SU-DHL-6 (cell line): ENCODE measurements around the gene GALNT12.

Experiments used
- H2AFZ ChIP-seq: fragments of 200-600 bp; sonication (generic); 2 replicates; pipeline ENCODE4 v1.6.1; 2014; ENCODE audit warnings: low read depth, mild to moderate bottlenecking, moderate library complexity, mixed read lengths, antibody characterized with exemption, low read length; ENCODE audit not compliant: severe bottlenecking
- H3F3A ChIP-seq: fragments of 200-600 bp; shearing (Covaris generic); 2 replicates; pipeline ENCODE4 v1.6.0; 2016; ENCODE audit warnings: antibody characterized with exemption, mild to moderate bottlenecking; ENCODE audit not compliant: insufficient read depth
- H3K27ac ChIP-seq: fragments of 200-600 bp; sonication (generic); 2 replicates; pipeline ENCODE4 v1.5.1; 2016; ENCODE audit warnings: low read depth, mild to moderate bottlenecking, low read length, moderate library complexity, mixed read lengths
- H3K27me3 ChIP-seq: fragments of 200-600 bp; sonication (generic), shearing (Covaris generic); 2 replicates; pipeline ENCODE4 v1.6.0; 2014; ENCODE audit warnings: mild to moderate bottlenecking, low read length
- H3K36me3 ChIP-seq: fragments of 200-600 bp; sonication (generic); 2 replicates; pipeline ENCODE4 v1.6.1; 2014; ENCODE audit warnings: mild to moderate bottlenecking, low read length, mixed read lengths
- H3K4me2 ChIP-seq: fragments of 300-600, 200-600 bp; shearing (Covaris generic), sonication (generic); 2 replicates; pipeline ENCODE4 v1.6.0; 2014; ENCODE audit warnings: low read length, low read depth, mild to moderate bottlenecking; ENCODE audit not compliant: poor library complexity, severe bottlenecking
- H3K4me3 ChIP-seq: fragments of 200-600 bp; sonication (generic); 2 replicates; pipeline ENCODE4 v1.5.1; 2014; ENCODE audit warnings: antibody characterized with exemption, low read length, mild to moderate bottlenecking, mixed read lengths; ENCODE audit not compliant: insufficient read depth, poor library complexity, severe bottlenecking
- H3K79me2 ChIP-seq: fragments of 200-600 bp; sonication (generic); 2 replicates; pipeline ENCODE4 v1.6.1; 2014; ENCODE audit warnings: mild to moderate bottlenecking, low read length, moderate library complexity; ENCODE audit not compliant: insufficient read depth
- H3K9ac ChIP-seq: fragments of 200-600 bp; sonication (generic); 2 replicates; pipeline ENCODE4 v1.7.0; 2014; ENCODE audit warnings: mild to moderate bottlenecking, low read length
- H3K9me2 ChIP-seq: fragments of 200-600 bp; sonication (generic); replicated peaks from 2 replicates; pipeline ENCODE4 v1.6.1; 2014; ENCODE audit warnings: low read length; ENCODE audit not compliant: insufficient read depth
- H3K9me3 ChIP-seq: fragments of 200-600 bp; sonication (generic); 2 replicates; pipeline ENCODE4 v1.6.1; 2014; ENCODE audit warnings: low read length, mixed read lengths; ENCODE audit not compliant: insufficient read depth
- H4K20me1 ChIP-seq: fragments of 200-600 bp; sonication (generic); 2 replicates; pipeline ENCODE4 v1.6.1; 2014; ENCODE audit warnings: low read depth, mild to moderate bottlenecking, antibody characterized with exemption, low read length, moderate library complexity, mixed read lengths
- CTCF ChIP-seq: fragments of 200-600 bp; sonication (generic); IDR thresholded peaks from one replicate; pipeline ENCODE4 v1.5.1; 2017; ENCODE audit warnings: antibody characterized with exemption, mild to moderate bottlenecking, low read length, moderate library complexity; ENCODE audit not compliant: insufficient read depth, poor library complexity, severe bottlenecking
- EZH2phosphoT487 ChIP-seq: fragments of 200-600 bp; sonication (generic), shearing (Covaris generic); conservative IDR thresholded peaks from 2 replicates; pipeline ENCODE4 v1.6.1; 2018; ENCODE audit warnings: mild to moderate bottlenecking, antibody characterized with exemption, low read length, moderate library complexity, mixed read lengths

The GALNT12 gene

GRCh38 chr9:98859941-98860340 is 52.5 kb downstream of the GALNT12 start:
- no peak overlapping the region for H3K4me2 ChIP-seq
- H3K79me2 ChIP-seq: no peaks in the 10 kb centered on the region
- H4K20me1 ChIP-seq: no peaks in the 10 kb centered on the region
- H3K36me3 ChIP-seq: no peaks in the 10 kb centered on the region
- TF ChIP-seq EZH2phosphoT487: no peak
- TF ChIP-seq CTCF: no peak
- no peak overlapping the region for H3K9ac ChIP-seq
- no peak overlapping the region for H3K4me3 ChIP-seq
- H2AFZ ChIP-seq: no peak overlapping the region
- 0 out of 2 replicates have a peak, but pooled peaks cover 3% of the 10 kb centered on the region for H3K27me3 ChIP-seq
- H3K9me3 ChIP-seq: no peaks in the 10 kb centered on the region
- no peaks in the 10 kb centered on the region for H3K9me2 ChIP-seq
- H3F3A ChIP-seq: no peaks in the 10 kb centered on the region
- H3K27ac ChIP-seq: no peak overlapping the region

GRCh38 chr9:98860871-98861293 is 53.4 kb downstream of the GALNT12 start:
- Histone ChIP-seq H3F3A (no peaks in the 10 kb centered on the region), H4K20me1 (no peaks in the 10 kb centered on the region), H3K27me3 (0 out of 2 replicates have a peak, but pooled peaks cover 3% of the 10 kb centered on the region), H3K79me2 (no peaks in the 10 kb centered on the region), H3K4me2 (no peak overlapping the region), H3K4me3 (no peak overlapping the region), H2AFZ (no peak overlapping the region), H3K9me2 (no peaks in the 10 kb centered on the region), H3K36me3 (no peaks in the 10 kb centered on the region), H3K27ac (no peak overlapping the region), H3K9me3 (no peaks in the 10 kb centered on the region), H3K9ac (no peak overlapping the region)
- TF ChIP-seq CTCF: no peak
- TF ChIP-seq EZH2phosphoT487: no peak

GRCh38 chr9:98861781-98862504 is 54.5 kb downstream of the GALNT12 start:
- H3K27me3 ChIP-seq: 0 out of 2 replicates have a peak, but pooled peaks cover 3% of the 10 kb centered on the region
- no peaks in the 10 kb centered on the region for H3K79me2 ChIP-seq
- no peaks in the 10 kb centered on the region for H4K20me1 ChIP-seq
- H3K9ac ChIP-seq: no peak overlapping the region
- H3K4me3 ChIP-seq: no peak overlapping the region
- H3K4me2 ChIP-seq: no peak overlapping the region
- H2AFZ ChIP-seq: no peak overlapping the region
- no peaks in the 10 kb centered on the region for H3K36me3 ChIP-seq
- H3K27ac ChIP-seq: no peak overlapping the region
- TF ChIP-seq EZH2phosphoT487: no peak
- no peak for TF ChIP-seq CTCF
- no peaks in the 10 kb centered on the region for H3K9me2 ChIP-seq
- no peaks in the 10 kb centered on the region for H3K9me3 ChIP-seq
- no peaks in the 10 kb centered on the region for H3F3A ChIP-seq
